GM12878 (cell line): ENCODE measurements around the gene MRPS5.
A peak's percentile ranks its signal among the peaks of the same experiment; 100 is the strongest.

ENCODE experiments used
- CBFB ChIP-seq: IDR thresholded peaks from 2 replicates; pipeline ENCODE4 v1.6.1; 2016; ENCODE audit warnings: antibody characterized with exemption, low read depth
- CEBPZ ChIP-seq: fragments of 150-350 bp; IDR thresholded peaks from 2 replicates; pipeline ENCODE4 v1.6.1; 2016; ENCODE audit warnings: low read depth, low read length
- CREB1 ChIP-seq: IDR thresholded peaks from 2 replicates; pipeline ENCODE4 v1.6.1; 2012; ENCODE audit warnings: low read depth, mild to moderate bottlenecking, inconsistent platforms
- CTCF ChIP-seq, 3 experiments: IDR thresholded peaks in 2 of 3; conservative IDR thresholded peaks in 1 of 3; 2 replicates each; pipeline ENCODE4 v1.5.1; 2011; ENCODE audit warnings: low read depth in 3 of 3, low read length in 3 of 3, mild to moderate bottlenecking in 3 of 3, control low read depth in 2 of 3, moderate library complexity in 2 of 3, inconsistent platforms in 1 of 3, mixed read lengths in 1 of 3; ENCODE audit not compliant: control insufficient read depth in 2 of 3, insufficient read depth in 1 of 3; ENCODE audit errors: extremely low read depth in 1 of 3
- EZH2 ChIP-seq: IDR thresholded peaks from 2 replicates; pipeline ENCODE4 v1.6.1; 2012; ENCODE audit warnings: low read depth, mild to moderate bottlenecking, control low read depth, inconsistent platforms, low read length, borderline replicate concordance; ENCODE audit not compliant: control insufficient read depth
- MAX ChIP-seq: IDR thresholded peaks from 2 replicates; pipeline ENCODE4 v1.6.1; 2012; ENCODE audit warnings: low read depth, low read length, improper control_type of control experiment
- MYC ChIP-seq: IDR thresholded peaks from 2 replicates; pipeline ENCODE4 v1.6.1; 2011; ENCODE audit warnings: mild to moderate bottlenecking, low read length, moderate library complexity, inconsistent platforms; ENCODE audit not compliant: insufficient read depth, insufficient replicate concordance, insufficient read length, severe bottlenecking
- NR2F1 ChIP-seq: fragments of 450-650 bp; conservative IDR thresholded peaks from 2 replicates; pipeline ENCODE4 v1.6.1; 2017; ENCODE audit warnings: mild to moderate bottlenecking
- POLR2A ChIP-seq: IDR thresholded peaks from 2 replicates; pipeline ENCODE4 v1.6.1; 2011; ENCODE audit warnings: low read depth, mild to moderate bottlenecking, low read length
- RAD21 ChIP-seq: IDR thresholded peaks from 2 replicates; pipeline ENCODE4 v1.6.1; 2011; ENCODE audit warnings: mild to moderate bottlenecking, low read depth, low read length, moderate library complexity; ENCODE audit not compliant: insufficient read depth
- RCOR1 ChIP-seq: conservative IDR thresholded peaks from 2 replicates; pipeline ENCODE4 v1.6.1; 2012; ENCODE audit warnings: low read depth, low read length, improper control_type of control experiment
- RFX5 ChIP-seq: IDR thresholded peaks from 2 replicates; pipeline ENCODE4 v1.6.1; 2011; ENCODE audit warnings: low read depth, low read length, improper control_type of control experiment

- TF ChIP-seq RAD21 (no peak), EZH2 (no peak), RCOR1 (no peak), POLR2A (no peak), CEBPZ (no peak), CREB1 (no peak), NR2F1 (0 out of 2 replicates have a peak, but pooled peaks have one; percentile 31), MYC (no peak), CBFB (no peak), MAX (no peak), RFX5 (no peak), CTCF (IDR thresholded peaks at IDR 0.05 in 2 of 3, conservative IDR thresholded peaks at IDR 0.05 in 1 of 3; ENCODE audit: control insufficient read depth in 2 of 3, extremely low read depth in 1 of 3, insufficient read depth in 1 of 3, low read depth in 3 of 3, low read length in 3 of 3) (0 out of 6 replicates have a peak, but pooled peaks of 1 of the 3 experiments have one; percentile 12)
Observed at GRCh38 chr2:95042472-95043271, 78.9 kb downstream of the MRPS5 start.
